A549 treated with RU486 at 1 μM for 4 hours (cell line): ENCODE measurements around the gene LCE3A. TPM values are rescaled to one million over a fixed set of nuclear protein-coding genes. Genes with fewer than 3 reads are reported as not detected.

ENCODE experiments used
- total RNA-seq: library from RNA; stranded (reverse); fragments of 200-300 nt; extraction: Qiagen RNA extraction; gene quantifications from 5 replicates; pipeline ENCODE4 v1.2.3, GENCODE V29; 2022; ENCODE audit warnings: low read depth

LCE3A gene
- total RNA-seq = not detected in 5 replicates

GRCh38 chr1:152622803-152623202 is at the start of gene LCE3A:
Gene LCE3A (minus strand): TSS chr1:152623103. CDS start chr1:152623103, 0 bp downstream.

GRCh38 chr1:152663098-152663497 is 40.2 kb upstream of the LCE3A start, which contains the start of gene LCE2D:
Gene LCE2D (plus strand): TSS chr1:152663380. CDS start chr1:152664106, 726 bp downstream.

GRCh38 chr1:152613511-152613910 is 9.4 kb downstream of the LCE3A start, which contains the start of gene LCE3B:
Gene LCE3B (plus strand): TSS chr1:152613811. CDS start chr1:152613811, 0 bp downstream.

GRCh38 chr1:152599934-152600333 is 23.0 kb downstream of the LCE3A start, which contains the start of gene LCE3C:
Gene LCE3C (plus strand): TSS chr1:152600234. CDS start chr1:152600732, 498 bp downstream.

GRCh38 chr1:152580433-152580832 is 42.5 kb downstream of the LCE3A start, which contains the start of gene LCE3D:
Gene LCE3D (minus strand): TSS chr1:152580516. CDS start chr1:152579936, 580 bp downstream.

Other genes starting within 250 kb of the LCE3A start
- gene CRNN, start 208.8 kb downstream of the LCE3A start, total RNA-seq = not detected in 5 replicates
- gene LCE5A, start 112.3 kb downstream of the LCE3A start, total RNA-seq = not detected in 5 replicates
- 0.45 to 0.51 TPM in 2 of 5 replicates, not detected in the others for gene CRCT1, start 108.6 kb downstream of the LCE3A start, total RNA-seq
- gene LCE3E, start 56.3 kb downstream of the LCE3A start, total RNA-seq = 0.30 TPM in 1 of 5 replicates, not detected in the others
- gene LCE3D, start 42.6 kb downstream of the LCE3A start, total RNA-seq = 0.96 to 1.3 TPM (median 0.97 TPM) in 3 of 5 replicates, not detected in the others
- gene LCE3C, start 22.9 kb downstream of the LCE3A start, total RNA-seq = not detected in 5 replicates
- not detected in 5 replicates for gene LCE3B, start 9.3 kb downstream of the LCE3A start, total RNA-seq
- gene LCE2D, start 40.3 kb upstream of the LCE3A start, total RNA-seq = not detected in 5 replicates
- not detected in 5 replicates for gene LCE2C, start 52.2 kb upstream of the LCE3A start, total RNA-seq
- gene LCE2B, start 63.0 kb upstream of the LCE3A start, total RNA-seq = not detected in 5 replicates
- gene LCE2A, start 75.2 kb upstream of the LCE3A start, total RNA-seq = not detected in 5 replicates
- gene LCE4A, start 85.1 kb upstream of the LCE3A start, total RNA-seq = not detected in 5 replicates
- gene KPRP, start 134.9 kb upstream of the LCE3A start, total RNA-seq = not detected in 5 replicates
- gene LCE1F, start 152.0 kb upstream of the LCE3A start, total RNA-seq = not detected in 5 replicates
- 0.14 TPM in 1 of 5 replicates, not detected in the others for gene LCE1E, start 163.2 kb upstream of the LCE3A start, total RNA-seq
- gene LCE1D, start 173.6 kb upstream of the LCE3A start, total RNA-seq = not detected in 5 replicates
- not detected in 5 replicates for gene LCE1C, start 183.5 kb upstream of the LCE3A start, total RNA-seq
- gene LCE1B, start 188.9 kb upstream of the LCE3A start, total RNA-seq = not detected in 5 replicates
- gene LCE1A, start 204.4 kb upstream of the LCE3A start, total RNA-seq = not detected in 5 replicates
- not detected in 5 replicates for gene LCE6A, start 219.8 kb upstream of the LCE3A start, total RNA-seq
- gene LCE7A, start 236.9 kb upstream of the LCE3A start, total RNA-seq = not detected in 5 replicates